ENCODE data around the gene TNFAIP3. TPM values are rescaled to one million over a fixed set of nuclear protein-coding genes. Genes with fewer than 3 reads are reported as not detected.
A peak's percentile ranks its signal among the peaks of the same experiment; 100 is the strongest.

TNFAIP3 gene
- total and polyA plus RNA-seq, 7 experiments from 2014 or later: 66.6 to 2,915 (median 140) TPM

GRCh38 chr6:137868721-137869548, 1.9 kb downstream of the TNFAIP3 start:
- Histone ChIP-seq H3K27me3 (ENCODE audit: control insufficient read depth in 2 of 2, insufficient read depth in 2 of 2, low read length in 2 of 2) (no peaks in the 10 kb centered on the region), H3K4me1 (ENCODE audit: control insufficient read depth in 2 of 2, insufficient read depth in 2 of 2, low read length in 2 of 2) (peaks cover 29 to 45% of the 10 kb centered on the region in 2 donors), H3K27ac (ENCODE audit: low read depth, low read length) (peak overlapping the region; percentile 99), H3K36me3 (ENCODE audit: control insufficient read depth in 2 of 3, insufficient read depth in 3 of 3, low read length in 3 of 3) (peaks cover 0 to 38% (median 19%) of the 10 kb centered on the region in 3 experiments), H3K4me3 (ENCODE audit: low read length) (peak overlapping the region; percentile 96), H3K9me3 (ENCODE audit: control insufficient read depth in 2 of 3, low read length in 3 of 3) (no peaks in the 10 kb centered on the region)
- Mint-ChIP-seq H3K36me3 (peaks cover 8 to 50% (median 33%) of the 10 kb centered on the region in 5 donors), H3K4me3 (peak overlapping the region; percentile 88 to 98 (median 94)), H3K27ac (peak overlapping the region; percentile 89 to 100 (median 99)), H3K4me1 (peaks cover 53 to 83% (median 70%) of the 10 kb centered on the region in 7 donors), H3K27me3 (no peaks in the 10 kb centered on the region), H3K9me3 (peaks cover 0 to 6% (median 0%) of the 10 kb centered on the region in 11 donors)
- no peak for ATAC-seq
- intact Hi-C loops (cut with micrococcal nuclease): loop anchor here (1.0 to 10.0 kb wide), 9 partner anchors 36 to 1506 kb away; partner anchors contain the start of genes CCDC28A (in 1 of the 2), CITED2 (in 1 of the 2), HEBP2 (in 1 of the 2) and IFNGR1 (in 1 of the 2)
- ChIA-PET CTCF (interaction anchor here (0.6 to 5.1 kb wide), 19 partner anchors 8 to 416 kb away, joined by 3 to 74 read pairs (median 7); no protein-coding TSS in a partner anchor), POLR2A (interaction anchor here (0.6 to 8.3 kb wide), 20 partner anchors 12 to 352 kb away, joined by 3 to 105 read pairs (median 10); no protein-coding TSS in a partner anchor)
- DNase-seq: peak in 7 of 9 donors; percentile 23 to 54 (median 35)

DNA sequence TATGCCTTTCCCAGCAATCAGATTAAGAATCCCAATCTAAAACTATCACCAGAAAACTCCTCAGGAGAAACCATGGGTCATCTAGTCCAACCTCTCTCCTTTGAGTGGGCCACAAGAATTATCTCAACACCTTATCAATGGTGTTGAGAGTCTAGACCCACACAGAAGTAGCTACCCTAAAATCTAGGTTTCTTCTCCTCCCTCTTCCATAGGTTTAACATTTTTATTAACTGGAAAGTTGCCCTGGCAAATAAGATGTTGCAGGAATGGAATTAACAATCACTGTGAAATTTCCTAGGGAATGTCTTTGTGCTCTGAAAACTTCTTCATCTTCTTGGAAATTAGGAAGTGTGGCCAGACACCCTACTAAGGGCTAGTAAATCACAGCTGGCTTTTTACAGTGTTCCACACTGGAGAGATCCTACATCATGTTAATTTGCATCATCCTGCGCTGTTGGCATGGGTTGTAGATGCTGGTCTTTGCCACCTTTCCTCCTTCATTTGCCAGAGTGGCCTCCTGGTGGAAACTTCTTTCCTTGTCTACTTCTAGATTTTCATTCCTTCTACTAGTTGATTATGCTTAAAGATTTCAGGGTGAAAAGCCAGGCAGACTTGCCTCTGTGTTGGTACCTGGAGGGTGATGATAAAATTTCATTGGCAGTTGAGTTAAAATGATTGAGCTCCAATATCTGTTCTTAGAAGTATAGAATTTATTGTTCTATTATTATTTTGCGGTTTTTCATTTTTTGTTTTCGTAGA, 2.7 kb downstream of the TNFAIP3 start:
- H3K27ac Mint-ChIP-seq: peak overlapping the region; percentile 89 to 100 (median 99)
- H3K4me3 Mint-ChIP-seq: peak overlapping the region; percentile 88 to 98 (median 94)
- Histone ChIP-seq H3K4me1 (ENCODE audit: control insufficient read depth in 2 of 2, insufficient read depth in 2 of 2, low read length in 2 of 2) (peaks cover 36 to 50% of the 10 kb centered on the region in 2 donors), H3K36me3 (ENCODE audit: control insufficient read depth in 2 of 3, insufficient read depth in 3 of 3, low read length in 3 of 3) (peaks cover 7 to 46% (median 27%) of the 10 kb centered on the region in 3 experiments), H3K27ac (ENCODE audit: low read depth, low read length) (peak overlapping the region; percentile 99), H3K9me3 (ENCODE audit: control insufficient read depth in 2 of 3, low read length in 3 of 3) (no peaks in the 10 kb centered on the region), H3K27me3 (ENCODE audit: control insufficient read depth in 2 of 2, insufficient read depth in 2 of 2, low read length in 2 of 2) (no peaks in the 10 kb centered on the region), H3K4me3 (ENCODE audit: low read length) (peak overlapping the region; percentile 96)
- H3K4me1 Mint-ChIP-seq: peaks cover 54 to 84% (median 73%) of the 10 kb centered on the region in 7 donors
- peak in 6 of 9 donors; percentile 9 to 40 (median 22) for DNase-seq
- peaks cover 0 to 6% (median 0%) of the 10 kb centered on the region in 11 donors for H3K9me3 Mint-ChIP-seq
- intact Hi-C loops (cut with micrococcal nuclease): loop anchor here (1.0 to 10.0 kb wide), 9 partner anchors 14 to 1505 kb away; partner anchors contain the start of genes CCDC28A (in 1 of the 2), CITED2 (in 1 of the 2), HEBP2 (in 1 of the 2) and IFNGR1 (in 1 of the 2)
- H3K36me3 Mint-ChIP-seq: peaks cover 4 to 50% (median 33%) of the 10 kb centered on the region in 5 donors
- ATAC-seq: no peak
- no peaks in the 10 kb centered on the region for H3K27me3 Mint-ChIP-seq
- CTCF ChIA-PET: interaction anchor here (0.8 to 4.5 kb wide), 9 partner anchors 14 to 161 kb away, joined by 3 to 29 read pairs (median 4); no protein-coding TSS in a partner anchor
- POLR2A ChIA-PET: interaction anchor here (0.6 to 8.3 kb wide), 9 partner anchors 11 to 161 kb away, joined by 3 to 105 read pairs (median 6); no protein-coding TSS in a partner anchor

GRCh38 chr6:137870308-137870644, 3.2 kb downstream of the TNFAIP3 start:
- POLR2A ChIA-PET: interaction anchor here (0.6 to 8.3 kb wide), 9 partner anchors 11 to 162 kb away, joined by 3 to 105 read pairs (median 6); no protein-coding TSS in a partner anchor
- ATAC-seq (no peak), DNase-seq (peak in 2 of 9 donors; percentile 12 to 35)
- Histone ChIP-seq H3K4me1 (ENCODE audit: control insufficient read depth in 2 of 2, insufficient read depth in 2 of 2, low read length in 2 of 2) (peaks cover 38 to 54% of the 10 kb centered on the region in 2 donors), H3K27me3 (ENCODE audit: control insufficient read depth in 2 of 2, insufficient read depth in 2 of 2, low read length in 2 of 2) (no peaks in the 10 kb centered on the region), H3K4me3 (ENCODE audit: low read length) (peak overlapping the region; percentile 96), H3K27ac (ENCODE audit: low read depth, low read length) (peak overlapping the region; percentile 99), H3K9me3 (ENCODE audit: control insufficient read depth in 2 of 3, low read length in 3 of 3) (no peaks in the 10 kb centered on the region), H3K36me3 (ENCODE audit: control insufficient read depth in 2 of 3, insufficient read depth in 3 of 3, low read length in 3 of 3) (peaks cover 12 to 52% (median 32%) of the 10 kb centered on the region in 3 experiments)
- H3K27me3 Mint-ChIP-seq: no peaks in the 10 kb centered on the region
- peaks cover 4 to 55% (median 36%) of the 10 kb centered on the region in 5 donors for H3K36me3 Mint-ChIP-seq
- H3K9me3 Mint-ChIP-seq: peaks cover 0 to 12% (median 0%) of the 10 kb centered on the region in 11 donors
- intact Hi-C loops (cut with micrococcal nuclease): loop anchor here in 1 of 2 donors (1.0 to 10.0 kb wide), 2 partner anchors 13 to 635 kb away; no protein-coding TSS in a partner anchor
- CTCF ChIA-PET: interaction anchor here (0.8 to 4.5 kb wide), 11 partner anchors 12 to 162 kb away, joined by 3 to 29 read pairs (median 3); no protein-coding TSS in a partner anchor
- H3K4me1 Mint-ChIP-seq: peaks cover 55 to 84% (median 78%) of the 10 kb centered on the region in 7 donors
- peak overlapping the region; percentile 89 to 99 (median 94) for H3K27ac Mint-ChIP-seq
- H3K4me3 Mint-ChIP-seq: peak overlapping the region; percentile 88 to 98 (median 94)

DNA sequence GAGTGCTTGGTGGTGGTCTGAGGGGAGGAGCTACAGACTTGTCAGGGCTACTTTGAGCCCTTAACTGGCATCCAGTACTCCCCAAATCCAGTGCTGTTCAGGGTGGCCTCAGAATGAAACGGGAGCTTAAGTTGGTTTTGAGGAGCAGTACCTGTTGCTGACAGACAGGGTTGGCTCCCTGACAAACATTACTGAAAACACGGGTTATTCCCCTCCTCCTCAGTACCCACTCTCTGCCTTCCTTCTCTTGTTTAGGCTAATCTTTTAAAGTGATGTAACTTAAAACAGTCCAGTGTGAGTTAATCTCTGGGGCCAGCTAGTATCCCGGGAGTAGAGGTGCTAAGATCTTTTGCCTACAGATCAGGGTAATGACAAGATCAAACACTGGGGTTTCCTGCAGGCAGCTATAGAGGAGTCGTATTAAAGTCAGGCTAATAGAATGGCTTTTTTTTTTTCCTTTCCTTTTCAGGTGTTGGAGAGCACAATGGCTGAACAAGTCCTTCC, 3.7 kb downstream of the TNFAIP3 start:
- Mint-ChIP-seq H3K27me3 (no peaks in the 10 kb centered on the region), H3K9me3 (peaks cover 0 to 15% (median 0%) of the 10 kb centered on the region in 11 donors), H3K27ac (peak overlapping the region; percentile 89 to 99 (median 94)), H3K36me3 (peaks cover 4 to 60% (median 41%) of the 10 kb centered on the region in 5 donors), H3K4me3 (peak overlapping the region; percentile 88 to 98 (median 94)), H3K4me1 (peaks cover 55 to 84% (median 76%) of the 10 kb centered on the region in 7 donors)
- H3K36me3 ChIP-seq (ENCODE audit: control insufficient read depth in 2 of 3, insufficient read depth in 3 of 3, low read length in 3 of 3): peaks cover 14 to 57% (median 37%) of the 10 kb centered on the region in 3 experiments
- peak overlapping the region; percentile 96 for H3K4me3 ChIP-seq (ENCODE audit: low read length)
- H3K27me3 ChIP-seq (ENCODE audit: control insufficient read depth in 2 of 2, insufficient read depth in 2 of 2, low read length in 2 of 2): no peaks in the 10 kb centered on the region
- ChIA-PET POLR2A (interaction anchor here (0.9 to 8.3 kb wide), 10 partner anchors 10 to 1503 kb away, joined by 3 to 105 read pairs (median 7); partner anchors contain the start of gene CITED2), CTCF (interaction anchor here (0.6 to 4.5 kb wide), 15 partner anchors 11 to 162 kb away, joined by 3 to 29 read pairs (median 3); no protein-coding TSS in a partner anchor)
- H3K9me3 ChIP-seq (ENCODE audit: control insufficient read depth in 2 of 3, low read length in 3 of 3): no peaks in the 10 kb centered on the region
- H3K4me1 ChIP-seq (ENCODE audit: control insufficient read depth in 2 of 2, insufficient read depth in 2 of 2, low read length in 2 of 2): peaks cover 38 to 54% of the 10 kb centered on the region in 2 donors
- peak overlapping the region; percentile 99 for H3K27ac ChIP-seq (ENCODE audit: low read depth, low read length)
- DNase-seq (peak in 8 of 9 donors; percentile 39 to 69 (median 56)), ATAC-seq (peak; percentile 1)
- intact Hi-C loops (cut with micrococcal nuclease): loop anchor here in 1 of 2 donors (1.0 to 10.0 kb wide), 2 partner anchors 13 to 636 kb away; no protein-coding TSS in a partner anchor

DNA sequence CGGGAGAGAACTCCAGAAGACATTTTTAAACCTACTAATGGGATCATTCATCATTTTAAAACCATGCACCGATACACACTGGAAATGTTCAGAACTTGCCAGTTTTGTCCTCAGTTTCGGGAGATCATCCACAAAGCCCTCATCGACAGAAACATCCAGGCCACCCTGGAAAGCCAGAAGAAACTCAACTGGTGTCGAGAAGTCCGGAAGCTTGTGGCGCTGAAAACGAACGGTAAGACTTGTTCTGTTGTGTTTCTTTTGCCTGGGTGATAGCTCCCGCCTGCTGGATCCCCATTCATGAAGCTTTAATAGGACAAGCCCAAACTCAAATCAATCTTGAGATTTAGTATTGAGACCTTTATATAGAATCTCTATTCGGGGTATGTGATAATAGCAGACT, 4.2 kb downstream of the TNFAIP3 start:
- H3K4me3 ChIP-seq (ENCODE audit: low read length): peak overlapping the region; percentile 96
- peak in 3 of 9 donors; percentile 11 to 23 (median 16) for DNase-seq
- peak overlapping the region; percentile 99 for H3K27ac ChIP-seq (ENCODE audit: low read depth, low read length)
- peaks cover 17 to 61% (median 41%) of the 10 kb centered on the region in 3 experiments for H3K36me3 ChIP-seq (ENCODE audit: control insufficient read depth in 2 of 3, insufficient read depth in 3 of 3, low read length in 3 of 3)
- ChIA-PET CTCF (interaction anchor here (0.8 to 4.5 kb wide), 12 partner anchors 11 to 163 kb away, joined by 3 to 29 read pairs (median 4); no protein-coding TSS in a partner anchor), POLR2A (interaction anchor here (0.6 to 8.3 kb wide), 10 partner anchors 9 to 1503 kb away, joined by 3 to 105 read pairs (median 4); partner anchors contain the start of gene CITED2)
- Mint-ChIP-seq H3K27ac (peak overlapping the region; percentile 89 to 99 (median 94)), H3K4me1 (peaks cover 51 to 82% (median 72%) of the 10 kb centered on the region in 7 donors), H3K36me3 (peaks cover 4 to 62% (median 44%) of the 10 kb centered on the region in 5 donors), H3K9me3 (peaks cover 0 to 15% (median 0%) of the 10 kb centered on the region in 11 donors), H3K27me3 (no peaks in the 10 kb centered on the region), H3K4me3 (peak overlapping the region; percentile 88 to 98 (median 94))
- H3K4me1 ChIP-seq (ENCODE audit: control insufficient read depth in 2 of 2, insufficient read depth in 2 of 2, low read length in 2 of 2): peaks cover 38 to 51% of the 10 kb centered on the region in 2 donors
- H3K27me3 ChIP-seq (ENCODE audit: control insufficient read depth in 2 of 2, insufficient read depth in 2 of 2, low read length in 2 of 2): no peaks in the 10 kb centered on the region
- intact Hi-C loops (cut with micrococcal nuclease): loop anchor here in 1 of 2 donors (10.0 kb wide), 1 partner anchor 636 kb away; no protein-coding TSS in a partner anchor
- no peak for ATAC-seq
- no peaks in the 10 kb centered on the region for H3K9me3 ChIP-seq (ENCODE audit: control insufficient read depth in 2 of 3, low read length in 3 of 3)

Data from naive thymus-derived CD4-positive, alpha-beta T cell (primary cell).